Measurements from ENCODE around the gene DENND1B.

DENND1B gene

GRCh38 chr1:197677313-197677712, 98.0 kb downstream of the DENND1B start:
- H3K27me3 ChIP-seq (ENCODE audit: insufficient read depth, low read length, poor library complexity, severe bottlenecking): no peaks in the 10 kb centered on the region
- peaks cover 56% of the 10 kb centered on the region for H3K79me2 ChIP-seq (ENCODE audit: insufficient read depth, low read length)
- H3K9me2 ChIP-seq (replicated peaks; ENCODE audit: low read depth, low read length): no peaks in the 10 kb centered on the region
- no peak overlapping the region for H3K4me2 ChIP-seq (ENCODE audit: low read depth, low read length, poor library complexity, severe bottlenecking)
- H2AFZ ChIP-seq (ENCODE audit: low read length): no peak overlapping the region
- no peaks in the 10 kb centered on the region for H3K9me3 ChIP-seq (ENCODE audit: insufficient read depth, low read depth, low read length)
- peaks cover 21% of the 10 kb centered on the region for H3K4me1 ChIP-seq (ENCODE audit: insufficient read depth, low read length, poor library complexity, severe bottlenecking)
- no peak for TF ChIP-seq EZH2phosphoT487 (IDR thresholded peaks at IDR 0.05; ENCODE audit: borderline replicate concordance)
- TF ChIP-seq, protein P1, sequence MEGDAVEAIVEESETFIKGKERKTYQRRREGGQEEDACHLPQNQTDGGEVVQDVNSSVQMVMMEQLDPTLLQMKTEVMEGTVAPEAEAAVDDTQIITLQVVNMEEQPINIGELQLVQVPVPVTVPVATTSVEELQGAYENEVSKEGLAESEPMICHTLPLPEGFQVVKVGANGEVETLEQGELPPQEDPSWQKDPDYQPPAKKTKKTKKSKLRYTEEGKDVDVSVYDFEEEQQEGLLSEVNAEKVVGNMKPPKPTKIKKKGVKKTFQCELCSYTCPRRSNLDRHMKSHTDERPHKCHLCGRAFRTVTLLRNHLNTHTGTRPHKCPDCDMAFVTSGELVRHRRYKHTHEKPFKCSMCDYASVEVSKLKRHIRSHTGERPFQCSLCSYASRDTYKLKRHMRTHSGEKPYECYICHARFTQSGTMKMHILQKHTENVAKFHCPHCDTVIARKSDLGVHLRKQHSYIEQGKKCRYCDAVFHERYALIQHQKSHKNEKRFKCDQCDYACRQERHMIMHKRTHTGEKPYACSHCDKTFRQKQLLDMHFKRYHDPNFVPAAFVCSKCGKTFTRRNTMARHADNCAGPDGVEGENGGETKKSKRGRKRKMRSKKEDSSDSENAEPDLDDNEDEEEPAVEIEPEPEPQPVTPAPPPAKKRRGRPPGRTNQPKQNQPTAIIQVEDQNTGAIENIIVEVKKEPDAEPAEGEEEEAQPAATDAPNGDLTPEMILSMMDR (conservative IDR thresholded peaks at IDR 0.05; ENCODE audit: low read length): no peak
- H3F3A ChIP-seq (ENCODE audit: low read depth): no peaks in the 10 kb centered on the region
- no peak overlapping the region for H3K4me3 ChIP-seq (ENCODE audit: low read length, poor library complexity, severe bottlenecking)
- no peak overlapping the region for H3K9ac ChIP-seq (ENCODE audit: low read depth, low read length, poor library complexity, severe bottlenecking)
- H4K20me1 ChIP-seq (ENCODE audit: insufficient read depth, low read length, poor library complexity, severe bottlenecking): peaks cover 5% of the 10 kb centered on the region
- H3K36me3 ChIP-seq (ENCODE audit: insufficient read depth, low read length): no peaks in the 10 kb centered on the region

- H3K9me3 ChIP-seq (ENCODE audit: insufficient read depth, low read depth, low read length): no peaks in the 10 kb centered on the region
- H3K4me2 ChIP-seq (ENCODE audit: low read depth, low read length, poor library complexity, severe bottlenecking): peak overlapping the region; percentile 56
- H3K36me3 ChIP-seq (ENCODE audit: insufficient read depth, low read length): no peaks in the 10 kb centered on the region
- H3K79me2 ChIP-seq (ENCODE audit: insufficient read depth, low read length): peaks cover 44% of the 10 kb centered on the region
- peaks cover 8% of the 10 kb centered on the region for H4K20me1 ChIP-seq (ENCODE audit: insufficient read depth, low read length, poor library complexity, severe bottlenecking)
- peak overlapping the region; percentile 39 for H3K4me3 ChIP-seq (ENCODE audit: low read length, poor library complexity, severe bottlenecking)
- H3F3A ChIP-seq (ENCODE audit: low read depth): no peaks in the 10 kb centered on the region; the same call in 1 of the 2 replicates
- no peaks in the 10 kb centered on the region for H3K9me2 ChIP-seq (replicated peaks; ENCODE audit: low read depth, low read length)
- H2AFZ ChIP-seq (ENCODE audit: low read length): no peak overlapping the region
- TF ChIP-seq EZH2phosphoT487 (IDR thresholded peaks at IDR 0.05; ENCODE audit: borderline replicate concordance): no peak
- no peak overlapping the region for H3K9ac ChIP-seq (ENCODE audit: low read depth, low read length, poor library complexity, severe bottlenecking)
- H3K4me1 ChIP-seq (ENCODE audit: insufficient read depth, low read length, poor library complexity, severe bottlenecking): peaks cover 27% of the 10 kb centered on the region
- H3K27me3 ChIP-seq (ENCODE audit: insufficient read depth, low read length, poor library complexity, severe bottlenecking): no peaks in the 10 kb centered on the region
These were observed 99.6 kb downstream of the DENND1B start for GRCh38 chr1:197675583-197676208.

GRCh38 chr1:197674286-197674685, 101.0 kb downstream of the DENND1B start:
- Histone ChIP-seq H3K4me1 (ENCODE audit: insufficient read depth, low read length, poor library complexity, severe bottlenecking) (peaks cover 34% of the 10 kb centered on the region), H3K9ac (ENCODE audit: low read depth, low read length, poor library complexity, severe bottlenecking) (no peak overlapping the region), H3K4me3 (ENCODE audit: low read length, poor library complexity, severe bottlenecking) (no peak overlapping the region), H3K9me2 (replicated peaks; ENCODE audit: low read depth, low read length) (no peaks in the 10 kb centered on the region), H3K4me2 (ENCODE audit: low read depth, low read length, poor library complexity, severe bottlenecking) (no peak overlapping the region), H4K20me1 (ENCODE audit: insufficient read depth, low read length, poor library complexity, severe bottlenecking) (peaks cover 8% of the 10 kb centered on the region), H3K27me3 (ENCODE audit: insufficient read depth, low read length, poor library complexity, severe bottlenecking) (no peaks in the 10 kb centered on the region), H3K9me3 (ENCODE audit: insufficient read depth, low read depth, low read length) (no peaks in the 10 kb centered on the region), H3K36me3 (ENCODE audit: insufficient read depth, low read length) (no peaks in the 10 kb centered on the region), H2AFZ (ENCODE audit: low read length) (no peak overlapping the region), H3F3A (ENCODE audit: low read depth) (no peaks in the 10 kb centered on the region; the same call in 1 of the 2 replicates), H3K79me2 (ENCODE audit: insufficient read depth, low read length) (peaks cover 41% of the 10 kb centered on the region)
- TF ChIP-seq, protein P1 (conservative IDR thresholded peaks at IDR 0.05; ENCODE audit: low read length): no peak
- TF ChIP-seq EZH2phosphoT487 (IDR thresholded peaks at IDR 0.05; ENCODE audit: borderline replicate concordance): no peak

GRCh38 chr1:197673292-197673691, 102.0 kb downstream of the DENND1B start:
- peaks cover 34% of the 10 kb centered on the region for H3K4me1 ChIP-seq (ENCODE audit: insufficient read depth, low read length, poor library complexity, severe bottlenecking)
- H3K4me3 ChIP-seq (ENCODE audit: low read length, poor library complexity, severe bottlenecking): no peak overlapping the region
- H3K9me3 ChIP-seq (ENCODE audit: insufficient read depth, low read depth, low read length): no peaks in the 10 kb centered on the region
- H3K9ac ChIP-seq (ENCODE audit: low read depth, low read length, poor library complexity, severe bottlenecking): no peak overlapping the region
- H3K79me2 ChIP-seq (ENCODE audit: insufficient read depth, low read length): peaks cover 41% of the 10 kb centered on the region
- H3K9me2 ChIP-seq (replicated peaks; ENCODE audit: low read depth, low read length): no peaks in the 10 kb centered on the region
- no peak overlapping the region for H3K4me2 ChIP-seq (ENCODE audit: low read depth, low read length, poor library complexity, severe bottlenecking)
- H2AFZ ChIP-seq (ENCODE audit: low read length): no peak overlapping the region
- no peaks in the 10 kb centered on the region for H3K36me3 ChIP-seq (ENCODE audit: insufficient read depth, low read length)
- H3K27me3 ChIP-seq (ENCODE audit: insufficient read depth, low read length, poor library complexity, severe bottlenecking): no peaks in the 10 kb centered on the region
- no peak for TF ChIP-seq EZH2phosphoT487 (IDR thresholded peaks at IDR 0.05; ENCODE audit: borderline replicate concordance)
- TF ChIP-seq, protein P1 (conservative IDR thresholded peaks at IDR 0.05; ENCODE audit: low read length): no peak
- H4K20me1 ChIP-seq (ENCODE audit: insufficient read depth, low read length, poor library complexity, severe bottlenecking): peaks cover 8% of the 10 kb centered on the region
- H3F3A ChIP-seq (ENCODE audit: low read depth): no peaks in the 10 kb centered on the region; the same call in 1 of the 2 replicates
